NT2/D1 (cell line): ENCODE results near the gene MOV10L1.

Source experiments
- SUZ12 ChIP-seq: IDR thresholded peaks from 2 replicates; pipeline ENCODE4 v1.6.1; 2011; ENCODE audit not compliant: insufficient read length, insufficient read depth; ENCODE audit errors: extremely low read depth
- YY1 ChIP-seq: IDR thresholded peaks from 2 replicates; pipeline ENCODE4 v1.6.1; 2011; ENCODE audit not compliant: insufficient read length, insufficient read depth

DNA sequence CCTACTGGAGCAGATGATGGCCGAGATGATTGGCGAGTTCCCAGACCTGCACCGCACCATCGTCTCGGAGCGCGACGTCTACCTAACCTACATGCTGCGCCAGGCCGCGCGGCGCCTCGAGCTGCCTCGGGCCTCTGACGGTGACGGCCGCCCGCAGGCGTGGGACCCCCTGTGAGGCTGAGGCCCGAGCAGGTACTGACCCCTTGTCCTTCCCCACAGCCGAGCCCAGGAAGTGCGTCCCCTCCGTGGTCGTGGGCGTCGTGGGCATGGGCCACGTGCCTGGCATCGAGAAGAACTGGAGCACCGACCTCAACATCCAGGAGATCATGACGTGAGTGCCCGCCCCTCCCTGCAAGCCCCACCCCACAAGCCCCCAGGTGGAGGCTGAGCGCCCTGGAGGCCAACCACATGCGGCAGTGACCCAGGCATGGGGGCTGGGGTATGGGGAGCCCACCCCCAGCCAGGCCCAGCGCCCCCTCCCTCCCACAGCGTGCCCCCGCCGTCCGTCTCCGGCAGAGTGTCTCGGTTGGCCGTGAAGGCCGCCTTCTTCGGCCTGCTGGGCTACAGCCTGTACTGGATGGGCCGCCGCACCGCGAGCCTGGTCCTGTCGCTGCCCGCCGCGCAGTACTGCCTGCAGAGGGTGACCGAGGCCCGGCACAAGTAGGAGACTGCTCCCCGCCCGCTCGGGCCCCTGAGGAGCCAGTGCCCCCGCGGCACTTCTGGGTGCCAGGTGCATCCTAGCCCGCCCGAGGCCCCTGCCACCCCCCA, 108.2 kb downstream of the MOV10L1 start:
- TF ChIP-seq YY1 (no peak), SUZ12 (no peak)
